ENCODE data around the gene IL4R. TPM values are rescaled to one million over a fixed set of nuclear protein-coding genes. Genes with fewer than 3 reads are reported as not detected.

IL4R gene
- total and polyA plus RNA-seq, 10 of the 15 experiments (the other 5 are each of a cell fraction or from before 2014, with no cell fraction given): 2.6 to 70.4 (median 36.6) TPM

DNA sequence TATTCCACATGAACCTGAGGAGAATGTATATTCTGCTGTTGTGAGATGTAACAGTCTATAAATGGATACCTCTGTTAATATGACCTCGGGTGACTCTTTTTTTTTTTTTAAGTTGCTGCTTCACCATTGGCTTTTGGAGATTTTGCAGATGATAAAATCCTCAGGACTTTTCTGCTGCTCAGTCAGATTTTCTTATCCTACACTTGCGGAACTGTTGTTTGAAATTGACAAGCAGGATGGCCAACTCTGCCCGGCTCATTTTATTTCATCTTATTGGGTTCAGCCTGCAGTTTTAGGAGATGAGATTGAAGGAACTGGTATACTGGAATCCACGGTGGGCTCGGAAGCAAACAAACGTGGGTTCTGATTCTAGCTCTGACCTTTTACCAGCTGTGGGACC lies 19.3 kb downstream of the IL4R start:
- FAIRE-seq (no peak), ATAC-seq (no peak), DNase-seq (ENCODE audit: low read depth, low spot score) (no peak)
- Histone ChIP-seq H3K9ac (ENCODE audit: control insufficient read depth, insufficient read depth, low read length) (no peak overlapping the region), H4K20me1 (ENCODE audit: control insufficient read depth, insufficient read depth) (no peaks in the 10 kb centered on the region), H3K9me3 (replicated peaks; ENCODE audit: control insufficient read depth, insufficient read depth, low read length) (peaks cover 5% of the 10 kb centered on the region; the same call in 2 of the 3 replicates), H3K27me3 (replicated peaks in 1 of 2; ENCODE audit: control insufficient read depth in 2 of 2, insufficient read depth in 2 of 2, low read length in 1 of 2) (no peaks in the 10 kb centered on the region), H3K36me3 (ENCODE audit: control insufficient read depth in 2 of 2, insufficient read depth in 2 of 2, low read length in 1 of 2) (peaks cover 15 to 22% of the 10 kb centered on the region in 2 experiments), H3K4me1 (ENCODE audit: control insufficient read depth, insufficient read depth, low read length) (no peaks in the 10 kb centered on the region), H3K27ac (ENCODE audit: control insufficient read depth, insufficient read depth) (no peak overlapping the region), H3K4me2 (ENCODE audit: control insufficient read depth, insufficient read depth) (no peak overlapping the region), H3K79me2 (ENCODE audit: control insufficient read depth, insufficient read depth, low read length) (peaks cover 7% of the 10 kb centered on the region), H2AFZ (ENCODE audit: control insufficient read depth, low read depth, low read length) (no peak overlapping the region), H3K4me3 (no peak overlapping the region)
- CTCF ChIA-PET: interaction anchor here (0.6 kb wide), 1 partner anchor 98 kb away, joined by 3 read pairs; no protein-coding TSS in a partner anchor
- SMC1A ChIA-PET (ENCODE audit: uncharacterized antibody, unreplicated experiment): no interaction called here
- TF ChIP-seq SMC3 (IDR thresholded peaks at IDR 0.05; ENCODE audit: borderline replicate concordance, low read length) (no peak), FOXK2 (IDR thresholded peaks at IDR 0.05) (no peak), POLR2AphosphoS5 (IDR thresholded peaks at IDR 0.05; ENCODE audit: low read length) (no peak), RFX5 (IDR thresholded peaks at IDR 0.05; ENCODE audit: low read depth, low read length) (no peak), NR2C2 (IDR thresholded peaks at IDR 0.05; ENCODE audit: borderline replicate concordance, control insufficient read depth, insufficient read length, low read depth) (no peak), ZNF24 (IDR thresholded peaks at IDR 0.05) (no peak), POLR2AphosphoS2 (IDR thresholded peaks at IDR 0.05; ENCODE audit: low read depth, low read length) (no peak), MYB (IDR thresholded peaks at IDR 0.05; ENCODE audit: borderline replicate concordance, low read depth, low read length) (no peak), EP300 (IDR thresholded peaks at IDR 0.05; ENCODE audit: borderline replicate concordance in 1 of 2, control insufficient read depth in 1 of 2, low read depth in 2 of 2, low read length in 2 of 2) (no peak), YY1 (IDR thresholded peaks at IDR 0.05; ENCODE audit: low read depth, low read length) (no peak), TARDBP (IDR thresholded peaks at IDR 0.05; ENCODE audit: borderline replicate concordance) (no peak), SREBF1 (IDR thresholded peaks at IDR 0.05; ENCODE audit: low read length) (no peak)
- TF ChIP-seq, protein P1, sequence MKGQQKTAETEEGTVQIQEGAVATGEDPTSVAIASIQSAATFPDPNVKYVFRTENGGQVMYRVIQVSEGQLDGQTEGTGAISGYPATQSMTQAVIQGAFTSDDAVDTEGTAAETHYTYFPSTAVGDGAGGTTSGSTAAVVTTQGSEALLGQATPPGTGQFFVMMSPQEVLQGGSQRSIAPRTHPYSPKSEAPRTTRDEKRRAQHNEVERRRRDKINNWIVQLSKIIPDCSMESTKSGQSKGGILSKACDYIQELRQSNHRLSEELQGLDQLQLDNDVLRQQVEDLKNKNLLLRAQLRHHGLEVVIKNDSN (IDR thresholded peaks at IDR 0.05; ENCODE audit: borderline replicate concordance, extremely low read length, insufficient read depth, low read depth, low read length): no peak
- WGBS (ENCODE audit: insufficient coverage, insufficient replicate concordance, low lambda C conversion rate, missing lambda C conversion rate): 90% methylated on average over 6 of the region's 6 CpGs
- RAD21 ChIA-PET (ENCODE audit: unreplicated experiment): no interaction called here
- intact Hi-C loops (cut with micrococcal nuclease; ENCODE audit: unreplicated experiment): no loop called here
- POLR2A ChIA-PET: no interaction called here
- BruUV-seq (replicated peaks): no TSS peak
- in situ Hi-C loops (cut with MboI): no loop called here
